HEK293 (cell line): Measurements from ENCODE around the gene KIFAP3.

Experiments used
- BCL11A ChIP-seq: fragments of 450-650 bp; formaldehyde crosslinking; IDR thresholded peaks from 2 replicates; pipeline ENCODE4 v1.5.1; 2016; ENCODE audit warnings: low read depth, missing biosample characterization, missing genetic modification characterization
- GLIS2 ChIP-seq: fragments of 450-650 bp; formaldehyde crosslinking; IDR thresholded peaks from 2 replicates; pipeline ENCODE4 v1.5.1; 2016; ENCODE audit warnings: missing biosample characterization, missing genetic modification characterization
- KLF1 ChIP-seq: fragments of 450-650 bp; formaldehyde crosslinking; IDR thresholded peaks from 2 replicates; pipeline ENCODE4 v1.5.1; 2016; ENCODE audit warnings: missing biosample characterization, missing genetic modification characterization
- YY1 ChIP-seq: fragments of 450-650 bp; formaldehyde crosslinking; IDR thresholded peaks from 2 replicates; pipeline ENCODE4 v1.5.1; 2018; ENCODE audit warnings: missing biosample characterization, missing genetic modification characterization
- YY2 ChIP-seq: fragments of 450-650 bp; formaldehyde crosslinking; IDR thresholded peaks from 2 replicates; pipeline ENCODE4 v1.5.1; 2016; ENCODE audit warnings: missing biosample characterization, missing genetic modification characterization
- ZBTB7A ChIP-seq: fragments of 450-650 bp; formaldehyde crosslinking; IDR thresholded peaks from 2 replicates; pipeline ENCODE4 v1.5.1; 2016; ENCODE audit warnings: low read depth, missing biosample characterization, missing genetic modification characterization
- ZIC2 ChIP-seq: fragments of 450-650 bp; formaldehyde crosslinking; IDR thresholded peaks from 2 replicates; pipeline ENCODE4 v1.5.1; 2016; ENCODE audit warnings: missing biosample characterization, missing genetic modification characterization
- ZNF132 ChIP-seq: fragments of 450-650 bp; formaldehyde crosslinking; IDR thresholded peaks from 2 replicates; pipeline ENCODE4 v1.5.1; 2017; ENCODE audit warnings: missing biosample characterization, missing genetic modification characterization, borderline replicate concordance
- ZNF202 ChIP-seq: fragments of 450-650 bp; formaldehyde crosslinking; IDR thresholded peaks from 2 replicates; pipeline ENCODE4 v1.5.1; 2016; ENCODE audit warnings: missing biosample characterization, missing genetic modification characterization, borderline replicate concordance
- ZNF248 ChIP-seq: fragments of 450-650 bp; formaldehyde crosslinking; IDR thresholded peaks from 2 replicates; pipeline ENCODE4 v1.5.1; 2017; ENCODE audit warnings: missing biosample characterization, missing genetic modification characterization
- ZNF274 ChIP-seq, 2 experiments: fragments of 200-500 bp in 1 of 2; fragments of 450-650 bp in 1 of 2; sonication (Bioruptor generic) in 1 of 2; formaldehyde crosslinking in 1 of 2; IDR thresholded peaks; 2 replicates each; pipeline versions ENCODE4 v1.5.1 to v1.6.1; 2014 to 2016; ENCODE audit warnings: borderline replicate concordance in 1 of 2, inconsistent platforms in 1 of 2, low read length in 1 of 2, missing biosample characterization in 1 of 2, missing genetic modification characterization in 1 of 2
- ZNF324 ChIP-seq: fragments of 450-650 bp; formaldehyde crosslinking; IDR thresholded peaks from 2 replicates; pipeline ENCODE4 v1.5.1; 2016; ENCODE audit warnings: missing biosample characterization, missing genetic modification characterization
- ZNF416 ChIP-seq: fragments of 450-650 bp; formaldehyde crosslinking; IDR thresholded peaks from 2 replicates; pipeline ENCODE4 v1.5.1; 2016; ENCODE audit warnings: missing biosample characterization, missing genetic modification characterization
- ZNF510 ChIP-seq: fragments of 450-650 bp; formaldehyde crosslinking; IDR thresholded peaks from 2 replicates; pipeline ENCODE4 v1.5.1; 2018; ENCODE audit warnings: mild to moderate bottlenecking, missing genetic modification characterization, missing biosample characterization; ENCODE audit not compliant: insufficient replicate concordance
- ZNF513 ChIP-seq: fragments of 450-650 bp; IDR thresholded peaks from 2 replicates; pipeline ENCODE4 v1.5.1; 2018; ENCODE audit warnings: missing biosample characterization, missing genetic modification characterization
- ZNF521 ChIP-seq: fragments of 450-650 bp; formaldehyde crosslinking; IDR thresholded peaks from 2 replicates; pipeline ENCODE4 v1.5.1; 2017; ENCODE audit warnings: missing biosample characterization, mild to moderate bottlenecking, missing genetic modification characterization
- ZNF544 ChIP-seq: fragments of 450-650 bp; formaldehyde crosslinking; IDR thresholded peaks from 2 replicates; pipeline ENCODE4 v1.5.0; 2017; ENCODE audit warnings: missing biosample characterization, missing genetic modification characterization
- ZNF561 ChIP-seq: fragments of 450-650 bp; IDR thresholded peaks from 2 replicates; pipeline ENCODE4 v1.5.1; 2018; ENCODE audit warnings: missing biosample characterization, missing genetic modification characterization, borderline replicate concordance
- ZNF629 ChIP-seq: fragments of 450-650 bp; formaldehyde crosslinking; IDR thresholded peaks from 2 replicates; pipeline ENCODE4 v1.5.1; 2017; ENCODE audit warnings: missing biosample characterization, missing genetic modification characterization
- ZSCAN16 ChIP-seq: fragments of 450-650 bp; formaldehyde crosslinking; IDR thresholded peaks from 2 replicates; pipeline ENCODE4 v1.5.1; 2016; ENCODE audit warnings: missing biosample characterization, missing genetic modification characterization
- ZSCAN5A ChIP-seq: fragments of 450-650 bp; formaldehyde crosslinking; IDR thresholded peaks from 2 replicates; pipeline ENCODE4 v1.5.1; 2016; ENCODE audit warnings: missing biosample characterization, missing genetic modification characterization
- TF ChIP-seq, protein P1 (sequence below): fragments of 450-650 bp; formaldehyde crosslinking; IDR thresholded peaks from 2 replicates; pipeline ENCODE4 v1.5.1; 2016; ENCODE audit warnings: missing biosample characterization, missing genetic modification characterization
- TF ChIP-seq, protein P2 (sequence below): fragments of 450-650 bp; formaldehyde crosslinking; IDR thresholded peaks from 2 replicates; pipeline ENCODE4 v1.5.1; 2016; ENCODE audit warnings: missing biosample characterization, missing genetic modification characterization
- TF ChIP-seq, protein P3 (sequence below): fragments of 450-650 bp; formaldehyde crosslinking; IDR thresholded peaks from 2 replicates; pipeline ENCODE4 v1.5.1; 2016; ENCODE audit warnings: missing biosample characterization, missing genetic modification characterization
- TF ChIP-seq, protein P4 (sequence below): fragments of 450-650 bp; formaldehyde crosslinking; IDR thresholded peaks from 2 replicates; pipeline ENCODE4 v1.5.1; 2016; ENCODE audit warnings: missing biosample characterization, missing genetic modification characterization

KIFAP3 gene

GRCh38 chr1:169941982-169942830 is 132.3 kb downstream of the KIFAP3 start (continued):
- TF ChIP-seq, protein P1, sequence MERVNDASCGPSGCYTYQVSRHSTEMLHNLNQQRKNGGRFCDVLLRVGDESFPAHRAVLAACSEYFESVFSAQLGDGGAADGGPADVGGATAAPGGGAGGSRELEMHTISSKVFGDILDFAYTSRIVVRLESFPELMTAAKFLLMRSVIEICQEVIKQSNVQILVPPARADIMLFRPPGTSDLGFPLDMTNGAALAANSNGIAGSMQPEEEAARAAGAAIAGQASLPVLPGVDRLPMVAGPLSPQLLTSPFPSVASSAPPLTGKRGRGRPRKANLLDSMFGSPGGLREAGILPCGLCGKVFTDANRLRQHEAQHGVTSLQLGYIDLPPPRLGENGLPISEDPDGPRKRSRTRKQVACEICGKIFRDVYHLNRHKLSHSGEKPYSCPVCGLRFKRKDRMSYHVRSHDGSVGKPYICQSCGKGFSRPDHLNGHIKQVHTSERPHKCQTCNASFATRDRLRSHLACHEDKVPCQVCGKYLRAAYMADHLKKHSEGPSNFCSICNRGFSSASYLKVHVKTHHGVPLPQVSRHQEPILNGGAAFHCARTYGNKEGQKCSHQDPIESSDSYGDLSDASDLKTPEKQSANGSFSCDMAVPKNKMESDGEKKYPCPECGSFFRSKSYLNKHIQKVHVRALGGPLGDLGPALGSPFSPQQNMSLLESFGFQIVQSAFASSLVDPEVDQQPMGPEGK (tag by site-specific recombination) = peak; percentile 54; the same call in 1 of the 2 replicates
- no peak for TF ChIP-seq ZNF416 (tag by site-specific recombination)
- peak; percentile 98 for TF ChIP-seq ZNF561 (tag by site-specific recombination)
- peak; percentile 53; the same call in 1 of the 2 replicates for TF ChIP-seq ZNF513 (tag by site-specific recombination)
- no peak for TF ChIP-seq ZNF324 (tag by site-specific recombination)
- no peak for TF ChIP-seq YY2 (tag by site-specific recombination)
- TF ChIP-seq ZNF544 = no peak
- peak; percentile 31 for TF ChIP-seq ZNF510 (tag by site-specific recombination)
- TF ChIP-seq ZIC2 = no peak; the same call in 1 of the 2 replicates
- no peak for TF ChIP-seq ZNF521 (tag by site-specific recombination)
- peak; percentile 21; the same call in 1 of the 2 replicates for TF ChIP-seq KLF1
- TF ChIP-seq GLIS2 (tag by site-specific recombination) = 0 out of 2 replicates have a peak, but pooled peaks have one; percentile 11
- TF ChIP-seq ZNF132 (tag by site-specific recombination) = no peak
- TF ChIP-seq, protein P2, sequence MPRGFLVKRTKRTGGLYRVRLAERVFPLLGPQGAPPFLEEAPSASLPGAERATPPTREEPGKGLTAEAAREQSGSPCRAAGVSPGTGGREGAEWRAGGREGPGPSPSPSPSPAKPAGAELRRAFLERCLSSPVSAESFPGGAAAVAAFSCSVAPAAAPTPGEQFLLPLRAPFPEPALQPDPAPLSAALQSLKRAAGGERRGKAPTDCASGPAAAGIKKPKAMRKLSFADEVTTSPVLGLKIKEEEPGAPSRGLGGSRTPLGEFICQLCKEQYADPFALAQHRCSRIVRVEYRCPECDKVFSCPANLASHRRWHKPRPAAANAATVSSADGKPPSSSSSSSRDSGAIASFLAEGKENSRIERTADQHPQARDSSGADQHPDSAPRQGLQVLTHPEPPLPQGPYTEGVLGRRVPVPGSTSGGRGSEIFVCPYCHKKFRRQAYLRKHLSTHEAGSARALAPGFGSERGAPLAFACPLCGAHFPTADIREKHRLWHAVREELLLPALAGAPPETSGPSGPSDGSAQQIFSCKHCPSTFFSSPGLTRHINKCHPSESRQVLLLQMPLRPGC (tag by site-specific recombination) = peak; percentile 90
- TF ChIP-seq BCL11A = peak; percentile 83
- TF ChIP-seq, protein P3, sequence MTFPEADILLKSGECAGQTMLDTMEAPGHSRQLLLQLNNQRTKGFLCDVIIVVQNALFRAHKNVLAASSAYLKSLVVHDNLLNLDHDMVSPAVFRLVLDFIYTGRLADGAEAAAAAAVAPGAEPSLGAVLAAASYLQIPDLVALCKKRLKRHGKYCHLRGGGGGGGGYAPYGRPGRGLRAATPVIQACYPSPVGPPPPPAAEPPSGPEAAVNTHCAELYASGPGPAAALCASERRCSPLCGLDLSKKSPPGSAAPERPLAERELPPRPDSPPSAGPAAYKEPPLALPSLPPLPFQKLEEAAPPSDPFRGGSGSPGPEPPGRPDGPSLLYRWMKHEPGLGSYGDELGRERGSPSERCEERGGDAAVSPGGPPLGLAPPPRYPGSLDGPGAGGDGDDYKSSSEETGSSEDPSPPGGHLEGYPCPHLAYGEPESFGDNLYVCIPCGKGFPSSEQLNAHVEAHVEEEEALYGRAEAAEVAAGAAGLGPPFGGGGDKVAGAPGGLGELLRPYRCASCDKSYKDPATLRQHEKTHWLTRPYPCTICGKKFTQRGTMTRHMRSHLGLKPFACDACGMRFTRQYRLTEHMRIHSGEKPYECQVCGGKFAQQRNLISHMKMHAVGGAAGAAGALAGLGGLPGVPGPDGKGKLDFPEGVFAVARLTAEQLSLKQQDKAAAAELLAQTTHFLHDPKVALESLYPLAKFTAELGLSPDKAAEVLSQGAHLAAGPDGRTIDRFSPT (tag by site-specific recombination) = no peak
- TF ChIP-seq ZNF202 (tag by site-specific recombination) = no peak
- TF ChIP-seq ZNF248 (tag by site-specific recombination) = no peak
- no peak for TF ChIP-seq ZNF274 (IDR thresholded peaks at IDR 0.05; ENCODE audit: low read length)
- TF ChIP-seq ZNF274 (tag by site-specific recombination; IDR thresholded peaks at IDR 0.05; ENCODE audit: borderline replicate concordance) = no peak
- no peak for TF ChIP-seq YY1 (tag by site-specific recombination)
- peak; percentile 62 for TF ChIP-seq ZSCAN16 (tag by site-specific recombination)
- TF ChIP-seq, protein P4, sequence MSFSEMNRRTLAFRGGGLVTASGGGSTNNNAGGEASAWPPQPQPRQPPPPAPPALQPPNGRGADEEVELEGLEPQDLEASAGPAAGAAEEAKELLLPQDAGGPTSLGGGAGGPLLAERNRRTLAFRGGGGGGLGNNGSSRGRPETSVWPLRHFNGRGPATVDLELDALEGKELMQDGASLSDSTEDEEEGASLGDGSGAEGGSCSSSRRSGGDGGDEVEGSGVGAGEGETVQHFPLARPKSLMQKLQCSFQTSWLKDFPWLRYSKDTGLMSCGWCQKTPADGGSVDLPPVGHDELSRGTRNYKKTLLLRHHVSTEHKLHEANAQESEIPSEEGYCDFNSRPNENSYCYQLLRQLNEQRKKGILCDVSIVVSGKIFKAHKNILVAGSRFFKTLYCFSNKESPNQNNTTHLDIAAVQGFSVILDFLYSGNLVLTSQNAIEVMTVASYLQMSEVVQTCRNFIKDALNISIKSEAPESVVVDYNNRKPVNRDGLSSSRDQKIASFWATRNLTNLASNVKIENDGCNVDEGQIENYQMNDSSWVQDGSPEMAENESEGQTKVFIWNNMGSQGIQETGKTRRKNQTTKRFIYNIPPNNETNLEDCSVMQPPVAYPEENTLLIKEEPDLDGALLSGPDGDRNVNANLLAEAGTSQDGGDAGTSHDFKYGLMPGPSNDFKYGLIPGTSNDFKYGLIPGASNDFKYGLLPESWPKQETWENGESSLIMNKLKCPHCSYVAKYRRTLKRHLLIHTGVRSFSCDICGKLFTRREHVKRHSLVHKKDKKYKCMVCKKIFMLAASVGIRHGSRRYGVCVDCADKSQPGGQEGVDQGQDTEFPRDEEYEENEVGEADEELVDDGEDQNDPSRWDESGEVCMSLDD = no peak
- no peak for TF ChIP-seq ZBTB7A (tag by site-specific recombination)
- peak; percentile 72 for TF ChIP-seq ZNF629 (tag by site-specific recombination)
- 0 out of 2 replicates have a peak, but pooled peaks have one; percentile 34 for TF ChIP-seq ZSCAN5A (tag by site-specific recombination)
